ENCODE measurements around the gene SYNGR3.
"Not testable (repeated sequence)": the region's sequence is repeated elsewhere in the genome, so short reads cannot be mapped to it uniquely, and the experiment has no call there.

Gene SYNGR3, protein sequence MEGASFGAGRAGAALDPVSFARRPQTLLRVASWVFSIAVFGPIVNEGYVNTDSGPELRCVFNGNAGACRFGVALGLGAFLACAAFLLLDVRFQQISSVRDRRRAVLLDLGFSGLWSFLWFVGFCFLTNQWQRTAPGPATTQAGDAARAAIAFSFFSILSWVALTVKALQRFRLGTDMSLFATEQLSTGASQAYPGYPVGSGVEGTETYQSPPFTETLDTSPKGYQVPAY

DNA sequence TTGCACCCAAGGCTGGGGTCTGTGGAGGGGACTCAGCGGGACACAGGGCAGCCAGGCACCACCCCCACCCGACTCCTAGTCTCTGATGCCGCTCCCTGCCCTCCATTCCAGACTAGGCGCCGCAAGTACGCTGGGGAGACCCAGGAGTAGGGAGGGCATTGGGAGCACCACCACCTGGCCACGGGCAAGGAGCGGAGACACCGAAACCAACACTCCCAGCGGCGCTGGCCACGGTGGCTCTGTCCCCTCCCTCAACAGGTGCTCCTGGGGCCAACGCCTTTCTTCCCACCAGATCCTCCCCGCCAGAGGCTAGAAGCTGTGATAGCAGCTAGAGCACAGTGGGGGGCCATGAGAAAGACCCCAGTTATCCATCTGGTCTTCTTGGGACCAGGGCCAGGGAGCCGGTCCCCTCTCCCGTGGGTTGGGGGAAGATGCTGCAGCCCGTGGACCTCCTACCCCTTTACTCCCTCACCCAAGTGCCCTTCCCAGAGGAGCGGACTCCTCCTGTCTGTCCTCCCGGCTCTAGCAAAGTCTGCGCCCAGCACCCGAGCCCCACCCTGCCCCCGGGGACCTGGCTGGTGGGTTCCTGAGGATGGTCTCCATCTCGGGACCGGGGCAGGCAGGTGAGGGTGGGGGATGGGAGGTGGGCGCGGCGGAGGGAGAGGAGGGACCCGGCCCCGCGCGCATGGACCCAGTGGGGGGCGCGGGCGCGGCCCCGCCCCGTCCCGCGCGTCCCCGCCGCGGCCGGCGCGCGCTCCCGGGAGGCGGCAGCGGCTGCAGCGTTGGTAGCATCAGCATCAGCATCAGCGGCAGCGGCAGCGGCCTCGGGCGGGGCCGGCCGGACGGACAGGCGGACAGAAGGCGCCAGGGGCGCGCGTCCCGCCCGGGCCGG lies at the start of gene SYNGR3:
SYNGR3 (plus strand) TSS at position 762 of the 892 bp plus-strand sequence. CDS start 133 bp downstream, outside the sequence.
- no peak for DNase-seq (ENCODE audit: low spot score)

- no peak for DNase-seq (ENCODE audit: low spot score)
These were observed 49.3 kb upstream of the SYNGR3 start for GRCh38 chr16:1940273-1941161.

DNA sequence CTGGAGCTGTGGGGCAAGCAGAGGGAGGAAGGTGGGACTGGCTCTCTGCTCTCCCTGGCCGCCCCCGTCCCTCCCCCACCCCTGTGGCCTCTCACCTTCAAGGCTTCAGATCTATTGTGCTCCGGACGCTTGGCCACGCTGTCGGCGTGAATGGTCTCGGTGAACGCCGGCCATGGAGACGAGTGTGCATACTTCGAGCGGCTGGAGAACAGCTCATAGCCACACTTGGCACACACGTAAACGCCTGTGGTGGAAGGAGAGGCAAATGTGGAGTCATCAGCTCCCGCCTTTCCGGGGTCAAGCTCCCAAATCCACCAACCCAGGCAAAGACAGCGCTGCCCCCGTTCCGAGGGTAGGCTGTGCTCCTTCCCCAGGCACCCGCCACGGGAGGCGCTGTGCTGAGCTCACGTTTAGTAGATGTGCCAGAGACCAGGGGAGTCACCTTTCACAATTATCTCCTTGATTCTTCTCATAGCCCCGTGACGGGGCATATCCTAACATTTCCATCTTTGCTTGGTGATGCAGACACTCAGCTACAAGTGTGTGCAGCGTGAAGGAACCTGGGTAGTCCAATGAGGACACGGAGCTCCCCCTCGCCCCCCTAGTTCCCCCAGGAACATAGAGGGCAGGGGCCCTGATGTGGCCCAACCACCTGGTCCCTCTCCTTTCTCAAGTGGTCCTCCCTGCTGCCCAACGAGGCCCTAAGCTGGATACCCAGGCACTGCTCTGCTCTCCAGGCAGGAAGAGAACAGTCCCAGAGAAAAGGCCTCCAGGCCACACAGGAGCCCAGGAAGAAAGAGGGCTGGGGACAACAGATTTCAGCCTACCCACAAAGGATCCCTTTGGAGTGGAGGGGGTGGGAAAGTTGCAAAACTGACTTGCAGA lies 48.4 kb upstream of the SYNGR3 start:
- DNase-seq (ENCODE audit: low spot score): no peak

- peak; percentile 17 for DNase-seq (ENCODE audit: low spot score)
These were observed 47.5 kb upstream of the SYNGR3 start for GRCh38 chr16:1942047-1942809.

GRCh38 chr16:1942810-1943726 lies 46.7 kb upstream of the SYNGR3 start, which contains the start of gene MSRB1:
Gene MSRB1, minus strand, starts transcription at chr16:1943199. Its CDS starts 43 bp downstream, at chr16:1943156.
- peak; percentile 98 for DNase-seq (ENCODE audit: low spot score)

GRCh38 chr16:1944612-1945199 lies 45.1 kb upstream of the SYNGR3 start:
- no peak for DNase-seq (ENCODE audit: low spot score)

GRCh38 chr16:1945559-1946391 lies 44.0 kb upstream of the SYNGR3 start:
- no peak for DNase-seq (ENCODE audit: low spot score)

DNA sequence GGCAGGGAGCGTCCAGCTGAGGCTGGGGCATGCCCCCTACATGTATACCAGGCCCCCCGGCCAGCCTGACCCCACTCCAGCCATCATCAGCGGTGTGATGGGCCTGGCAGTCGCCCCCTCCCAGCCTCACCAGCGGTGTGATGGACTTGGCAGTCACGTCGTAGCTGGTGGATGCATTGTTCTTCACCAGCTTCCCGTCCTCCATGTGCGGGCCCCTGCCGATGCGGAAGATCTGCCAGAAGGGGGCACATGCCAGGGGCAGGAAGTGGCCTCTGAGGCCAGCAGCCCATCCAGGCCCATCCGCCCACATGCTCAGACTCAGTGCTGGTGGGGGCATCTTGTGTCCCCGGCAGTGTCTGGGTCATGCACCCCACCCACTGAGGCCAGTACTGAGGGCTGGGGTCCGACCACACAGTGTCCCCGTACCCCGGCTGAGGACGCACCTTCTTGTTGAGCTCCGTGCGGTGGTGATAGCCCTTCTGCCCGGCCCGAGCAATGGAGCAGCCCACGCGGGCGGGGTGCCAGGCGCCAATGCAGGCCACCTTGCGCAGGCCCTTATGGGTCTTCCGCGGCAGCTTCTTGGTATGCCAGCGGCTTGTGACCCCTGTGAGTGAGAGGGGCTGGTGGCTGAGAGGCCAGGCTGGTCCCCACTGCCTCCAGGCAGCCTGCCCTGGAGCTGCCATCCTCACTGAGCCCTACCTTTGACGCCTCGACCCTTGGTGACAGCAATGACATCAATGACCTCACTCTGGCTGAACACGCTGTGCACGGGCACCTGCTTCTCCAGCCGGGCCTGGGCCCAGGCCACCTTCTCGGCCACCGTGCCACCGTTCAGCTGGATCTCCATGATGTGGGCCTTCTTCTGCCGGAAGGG lies 43.0 kb upstream of the SYNGR3 start:
- no peak for DNase-seq (ENCODE audit: low spot score)

GRCh38 chr16:1947369-1947670 lies 42.5 kb upstream of the SYNGR3 start:
- no peak for DNase-seq (ENCODE audit: low spot score)

- DNase-seq (ENCODE audit: low spot score): no peak
These were observed 40.3 kb upstream of the SYNGR3 start for GRCh38 chr16:1949507-1949906.

DNA sequence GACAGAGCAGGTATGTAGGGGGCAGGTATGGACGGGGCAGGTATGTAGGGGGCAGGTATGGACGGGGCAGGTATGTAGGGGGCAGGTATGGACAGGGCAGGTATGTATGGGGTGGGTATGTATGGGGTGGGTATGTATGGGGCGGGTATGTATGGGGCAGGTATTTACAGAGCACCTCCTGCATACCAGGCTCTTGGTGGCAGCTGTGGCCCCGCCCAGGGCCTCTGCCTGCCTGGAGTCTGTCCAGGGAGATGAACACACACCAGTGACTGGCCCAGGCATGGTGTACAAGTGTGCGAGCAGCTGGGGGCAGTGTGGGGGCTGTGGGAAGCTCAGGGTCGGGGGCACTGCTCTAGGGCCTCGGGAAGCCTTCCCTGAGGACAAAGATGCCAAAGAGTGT lies 39.7 kb upstream of the SYNGR3 start:
- no peak for DNase-seq (ENCODE audit: low spot score)

GRCh38 chr16:1950559-1950958 lies 39.2 kb upstream of the SYNGR3 start:
- DNase-seq (ENCODE audit: low spot score): no peak

- DNase-seq (ENCODE audit: low spot score): no peak
These were observed 36.0 kb upstream of the SYNGR3 start for GRCh38 chr16:1953734-1954133.

- not testable (repeated sequence) for DNase-seq (ENCODE audit: low spot score)
These were observed 32.2 kb upstream of the SYNGR3 start for GRCh38 chr16:1957434-1958142.

- DNase-seq (ENCODE audit: low spot score): not testable (repeated sequence)
These were observed 31.7 kb upstream of the SYNGR3 start for GRCh38 chr16:1958143-1958491.

GRCh38 chr16:1958715-1959268 lies 31.0 kb upstream of the SYNGR3 start:
- DNase-seq (ENCODE audit: low spot score): no peak

Data from CD4-positive, alpha-beta T cell treated with Interleukin-2 at 100 ng/mL for 4 hours (primary cell).